ENCODE data around the gene TOP2A.

Gene TOP2A

DNA sequence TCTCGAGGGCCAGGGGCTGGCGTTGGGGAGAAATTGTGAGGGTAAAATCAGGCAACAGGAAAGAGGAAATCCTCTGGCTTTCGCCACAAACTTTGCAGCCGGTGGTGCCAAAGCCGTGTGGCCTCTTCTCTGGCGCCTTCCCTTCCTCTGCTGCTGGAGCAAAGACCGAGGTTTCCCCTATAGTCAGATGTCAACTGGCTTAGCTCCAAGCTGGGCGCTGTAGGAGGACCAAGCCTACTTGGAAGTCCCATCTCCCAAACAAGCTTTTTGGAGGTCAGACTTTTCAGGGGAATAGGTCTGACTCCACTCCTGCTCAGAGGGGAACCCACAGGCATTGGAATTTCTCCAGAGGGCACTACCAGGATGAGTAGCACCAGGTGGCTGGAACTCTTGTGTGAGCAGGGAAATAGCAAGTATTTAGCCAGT, 30.5 kb upstream of the TOP2A start:
- Histone ChIP-seq H3K4me3 (ENCODE audit: low read depth in 1 of 2, low read length in 2 of 2) (peak overlapping the region in 1 of 2 experiments; percentile 27; a peak in 1 of 4 replicates), H3K27ac (ENCODE audit: low read length) (peak overlapping the region; percentile 74), H3K9ac (ENCODE audit: low read depth, low read length) (peak overlapping the region; percentile 34), H3K9me3 (ENCODE audit: insufficient read depth, low read length, severe bottlenecking) (no peaks in the 10 kb centered on the region), H3K36me3 (ENCODE audit: insufficient read depth, low read length) (peaks cover 17% of the 10 kb centered on the region), H3K27me3 (ENCODE audit: insufficient read depth, low read length, poor library complexity) (no peaks in the 10 kb centered on the region), H3K79me2 (ENCODE audit: insufficient read depth, low read length) (peaks cover 70% of the 10 kb centered on the region), H2AFZ (ENCODE audit: low read depth, low read length) (no peak overlapping the region), H3K4me1 (ENCODE audit: insufficient read depth, low read length) (peaks cover 55% of the 10 kb centered on the region), H4K20me1 (ENCODE audit: insufficient read depth, low read length) (no peaks in the 10 kb centered on the region), H3K4me2 (ENCODE audit: insufficient read depth, low read length) (peak overlapping the region; percentile 50)
- peak; percentile 56 for ATAC-seq (ENCODE audit: insufficient read depth, low read depth)
- no peak for TF ChIP-seq EZH2 (IDR thresholded peaks at IDR 0.05; ENCODE audit: borderline replicate concordance, low read depth, low read length, severe bottlenecking)
- TF ChIP-seq, protein P1, sequence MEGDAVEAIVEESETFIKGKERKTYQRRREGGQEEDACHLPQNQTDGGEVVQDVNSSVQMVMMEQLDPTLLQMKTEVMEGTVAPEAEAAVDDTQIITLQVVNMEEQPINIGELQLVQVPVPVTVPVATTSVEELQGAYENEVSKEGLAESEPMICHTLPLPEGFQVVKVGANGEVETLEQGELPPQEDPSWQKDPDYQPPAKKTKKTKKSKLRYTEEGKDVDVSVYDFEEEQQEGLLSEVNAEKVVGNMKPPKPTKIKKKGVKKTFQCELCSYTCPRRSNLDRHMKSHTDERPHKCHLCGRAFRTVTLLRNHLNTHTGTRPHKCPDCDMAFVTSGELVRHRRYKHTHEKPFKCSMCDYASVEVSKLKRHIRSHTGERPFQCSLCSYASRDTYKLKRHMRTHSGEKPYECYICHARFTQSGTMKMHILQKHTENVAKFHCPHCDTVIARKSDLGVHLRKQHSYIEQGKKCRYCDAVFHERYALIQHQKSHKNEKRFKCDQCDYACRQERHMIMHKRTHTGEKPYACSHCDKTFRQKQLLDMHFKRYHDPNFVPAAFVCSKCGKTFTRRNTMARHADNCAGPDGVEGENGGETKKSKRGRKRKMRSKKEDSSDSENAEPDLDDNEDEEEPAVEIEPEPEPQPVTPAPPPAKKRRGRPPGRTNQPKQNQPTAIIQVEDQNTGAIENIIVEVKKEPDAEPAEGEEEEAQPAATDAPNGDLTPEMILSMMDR (IDR thresholded peaks at IDR 0.05; ENCODE audit: borderline replicate concordance, extremely low read depth, low read length, poor library complexity, severe bottlenecking) = no peak
- peak; percentile 73 for DNase-seq

- no peaks in the 10 kb centered on the region for H4K20me1 ChIP-seq (ENCODE audit: insufficient read depth, low read length)
- ATAC-seq (ENCODE audit: insufficient read depth, low read depth) (no peak; the same call in 2 of the 3 replicates), DNase-seq (no peak)
- TF ChIP-seq, protein P1 (IDR thresholded peaks at IDR 0.05; ENCODE audit: borderline replicate concordance, extremely low read depth, low read length, poor library complexity, severe bottlenecking) = no peak
- H3K27me3 ChIP-seq (ENCODE audit: insufficient read depth, low read length, poor library complexity) = no peaks in the 10 kb centered on the region
- peak overlapping the region; percentile 74 for H3K27ac ChIP-seq (ENCODE audit: low read length)
- H3K79me2 ChIP-seq (ENCODE audit: insufficient read depth, low read length) = peaks cover 70% of the 10 kb centered on the region
- peak overlapping the region; percentile 34 for H3K9ac ChIP-seq (ENCODE audit: low read depth, low read length)
- peaks cover 58% of the 10 kb centered on the region for H3K4me1 ChIP-seq (ENCODE audit: insufficient read depth, low read length)
- H3K4me2 ChIP-seq (ENCODE audit: insufficient read depth, low read length) = peak overlapping the region; percentile 50
- H3K9me3 ChIP-seq (ENCODE audit: insufficient read depth, low read length, severe bottlenecking) = no peaks in the 10 kb centered on the region
- peak overlapping the region in 1 of 2 experiments; percentile 27; a peak in 1 of 4 replicates for H3K4me3 ChIP-seq (ENCODE audit: low read depth in 1 of 2, low read length in 2 of 2)
- H3K36me3 ChIP-seq (ENCODE audit: insufficient read depth, low read length) = peaks cover 13% of the 10 kb centered on the region
- no peak overlapping the region for H2AFZ ChIP-seq (ENCODE audit: low read depth, low read length)
Observed at GRCh38 chr17:40447806-40448205, 30.1 kb upstream of the TOP2A start.

DNA sequence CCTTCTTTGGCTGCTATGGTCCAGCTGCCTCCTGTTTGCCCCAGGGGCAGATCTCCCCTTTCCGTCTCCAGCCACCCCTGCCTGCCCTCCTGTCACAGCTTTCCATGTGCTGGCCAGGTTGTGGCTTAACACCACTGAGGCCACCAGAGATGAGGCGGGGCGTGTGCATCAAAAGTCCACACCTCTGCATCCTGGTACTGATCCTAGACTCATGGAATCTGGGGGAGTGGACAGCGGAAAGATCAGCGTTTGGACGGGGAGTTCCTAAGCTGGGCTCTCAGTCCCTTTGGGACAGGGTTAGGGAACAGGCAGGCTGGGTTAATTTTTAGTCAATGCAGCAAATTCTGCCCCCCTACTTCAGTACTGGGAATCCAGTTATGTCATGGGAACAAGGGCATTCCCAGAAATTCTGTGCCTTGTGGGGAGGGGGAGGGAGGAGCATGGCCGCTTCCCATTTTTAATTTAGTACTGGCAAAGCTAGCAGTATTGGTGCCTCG, 29.5 kb upstream of the TOP2A start:
- Histone ChIP-seq H3K4me1 (ENCODE audit: insufficient read depth, low read length) (peaks cover 64% of the 10 kb centered on the region), H3K36me3 (ENCODE audit: insufficient read depth, low read length) (peaks cover 8% of the 10 kb centered on the region; the same call in 1 of the 2 replicates), H3K79me2 (ENCODE audit: insufficient read depth, low read length) (peaks cover 70% of the 10 kb centered on the region), H3K9me3 (ENCODE audit: insufficient read depth, low read length, severe bottlenecking) (no peaks in the 10 kb centered on the region), H3K9ac (ENCODE audit: low read depth, low read length) (peak overlapping the region; percentile 34), H2AFZ (ENCODE audit: low read depth, low read length) (no peak overlapping the region), H3K27me3 (ENCODE audit: insufficient read depth, low read length, poor library complexity) (no peaks in the 10 kb centered on the region), H3K4me3 (ENCODE audit: low read depth in 1 of 2, low read length in 2 of 2) (peak overlapping the region in 1 of 2 experiments; percentile 27; a peak in 2 of 4 replicates), H3K4me2 (ENCODE audit: insufficient read depth, low read length) (peak overlapping the region; percentile 50), H3K27ac (ENCODE audit: low read length) (peak overlapping the region; percentile 74), H4K20me1 (ENCODE audit: insufficient read depth, low read length) (no peaks in the 10 kb centered on the region)
- no peak for ATAC-seq (ENCODE audit: insufficient read depth, low read depth)
- TF ChIP-seq, protein P1 (IDR thresholded peaks at IDR 0.05; ENCODE audit: borderline replicate concordance, extremely low read depth, low read length, poor library complexity, severe bottlenecking) = no peak
- TF ChIP-seq EZH2 (IDR thresholded peaks at IDR 0.05; ENCODE audit: borderline replicate concordance, low read depth, low read length, severe bottlenecking) = no peak
- DNase-seq = no peak

Measured in DND-41 (cell line).